Activated naive CD4-positive, alpha-beta T cell treated with anti-CD3 and anti-CD28 coated beads, Interleukin-2, amount 50 U/mL, for 72 hours (primary cell): ENCODE data around the gene FER. TPM values are rescaled to one million over a fixed set of nuclear protein-coding genes. Genes with fewer than 3 reads are reported as not detected.

ENCODE experiments used
- ATAC-seq, 2 donors: fragments of 150-1000 bp; cut with Tn5 transposase; 2 replicates each; pipeline ENCODE4 v1.10.0; 2021; ENCODE audit warnings: mild to moderate bottlenecking in 2 of 2, moderate library complexity in 2 of 2
- DNase-seq, 2 donors: peaks; one replicate each; pipeline ENCODE4 v3.0.0; 2021 to 2022; ENCODE audit warnings: low spot score in 2 of 2
- H3K27ac Mint-ChIP-seq, 2 donors: one replicate each; pipeline ENCODE4 v1.8.0; 2022; ENCODE audit warnings: mild to moderate bottlenecking in 2 of 2, mixed read lengths in 2 of 2
- H3K36me3 Mint-ChIP-seq, 2 donors: one replicate each; pipeline ENCODE4 v1.8.0; 2022; ENCODE audit warnings: mixed read lengths in 2 of 2
- H3K9me3 Mint-ChIP-seq, 2 donors: one replicate each; pipeline ENCODE4 v1.8.0; 2022; ENCODE audit warnings: mixed read lengths in 2 of 2
- total RNA-seq, 2 donors: library from RNA; stranded (reverse); gene quantifications; one replicate each; pipeline ENCODE4 v1.2.3, GENCODE V29; 2022

FER gene
- total RNA-seq, 2 donors from 2014 or later, result 7.8 to 9.8 TPM

DNA sequence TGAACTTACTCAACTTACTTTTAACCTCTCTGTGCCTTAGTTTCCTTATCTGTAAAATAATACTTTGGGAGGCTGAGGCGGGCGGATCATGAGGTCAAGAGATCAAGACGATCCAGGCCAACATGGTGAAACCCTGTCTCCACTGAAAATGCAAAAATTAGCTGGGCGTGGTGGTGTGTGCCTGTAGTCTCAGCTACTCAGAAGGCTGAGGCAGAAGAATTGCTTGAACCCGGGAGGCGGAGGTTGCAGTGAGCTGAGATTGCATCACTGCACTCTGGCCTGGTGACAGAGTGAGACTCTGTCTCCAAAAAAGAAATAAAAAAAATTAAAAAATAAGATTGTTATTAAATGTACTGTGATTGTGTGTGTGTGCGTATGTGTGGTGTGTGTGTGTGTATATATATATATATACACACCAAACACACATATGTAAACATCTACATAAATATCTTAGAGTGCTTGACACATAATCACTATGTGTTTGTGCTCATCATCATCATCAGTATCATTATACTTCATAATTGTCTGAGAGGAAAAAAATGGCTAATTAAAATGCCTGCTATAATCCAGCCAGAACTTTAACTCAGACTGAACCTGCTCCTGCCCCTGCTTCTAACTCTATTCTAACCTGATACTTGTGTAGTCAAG is 312.8 kb downstream of the FER start:
- ATAC-seq (no peak), DNase-seq (no peak)
- no peaks in the 10 kb centered on the region for H3K36me3 Mint-ChIP-seq
- H3K9me3 Mint-ChIP-seq, result no peaks in the 10 kb centered on the region
- no peak overlapping the region for H3K27ac Mint-ChIP-seq

DNA sequence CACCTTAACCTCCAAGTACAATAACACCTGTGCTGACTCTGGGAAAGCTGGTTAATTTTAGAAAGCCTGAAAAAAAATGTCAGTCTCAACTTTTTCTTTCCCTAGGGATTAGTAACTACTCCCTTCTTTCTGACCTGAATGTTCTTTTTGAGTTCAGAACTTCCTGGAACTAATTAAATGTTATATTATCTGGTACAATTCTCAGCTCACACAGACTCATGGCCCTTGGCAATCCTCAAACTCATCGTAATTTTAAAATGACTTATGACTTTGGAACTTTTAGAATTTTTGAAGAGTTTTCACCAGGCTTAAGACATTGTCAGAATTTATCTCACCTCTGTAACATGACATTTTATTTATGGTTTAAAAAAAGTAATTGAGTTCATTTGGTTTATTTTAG is 315.0 kb downstream of the FER start:
- Mint-ChIP-seq H3K36me3 (no peaks in the 10 kb centered on the region), H3K27ac (no peak overlapping the region), H3K9me3 (no peaks in the 10 kb centered on the region)
- no peak for ATAC-seq
- no peak for DNase-seq

DNA sequence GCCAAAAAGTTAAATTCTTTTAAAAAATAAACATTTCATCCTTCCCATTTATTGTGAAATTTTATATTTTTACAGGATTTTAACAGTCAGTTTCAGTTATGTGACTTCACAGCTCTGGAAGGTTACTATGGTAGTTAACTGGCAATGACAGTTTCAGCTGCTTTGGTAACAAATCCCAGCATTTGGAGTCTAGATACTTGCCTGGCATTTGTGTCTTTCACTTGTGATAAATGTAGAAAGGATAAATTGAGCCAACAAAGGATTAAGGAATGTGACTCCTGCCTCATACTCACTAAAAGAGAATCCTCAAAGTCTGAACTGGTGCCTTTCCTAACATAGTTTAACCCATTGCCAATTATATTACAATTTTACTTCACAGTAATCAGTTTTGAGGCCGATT is 315.5 kb downstream of the FER start:
- Mint-ChIP-seq H3K27ac (no peak overlapping the region), H3K36me3 (no peaks in the 10 kb centered on the region), H3K9me3 (no peaks in the 10 kb centered on the region)
- no peak for DNase-seq
- ATAC-seq, result no peak

- DNase-seq (no peak), ATAC-seq (no peak)
- H3K27ac Mint-ChIP-seq, result no peak overlapping the region
- no peaks in the 10 kb centered on the region for H3K9me3 Mint-ChIP-seq
- no peaks in the 10 kb centered on the region for H3K36me3 Mint-ChIP-seq
Observed at GRCh38 chr5:109076741-109077140, 329.0 kb downstream of the FER start.

GRCh38 chr5:109078448-109078847 is 330.8 kb downstream of the FER start:
- no peaks in the 10 kb centered on the region for H3K36me3 Mint-ChIP-seq
- no peak overlapping the region for H3K27ac Mint-ChIP-seq
- no peaks in the 10 kb centered on the region for H3K9me3 Mint-ChIP-seq
- ATAC-seq, result no peak
- DNase-seq, result no peak

GRCh38 chr5:109080481-109080880 is 332.8 kb downstream of the FER start:
- no peak overlapping the region for H3K27ac Mint-ChIP-seq
- ATAC-seq (no peak), DNase-seq (no peak)
- H3K9me3 Mint-ChIP-seq, result no peaks in the 10 kb centered on the region
- H3K36me3 Mint-ChIP-seq, result no peaks in the 10 kb centered on the region

- Mint-ChIP-seq H3K9me3 (no peaks in the 10 kb centered on the region), H3K27ac (no peak overlapping the region), H3K36me3 (no peaks in the 10 kb centered on the region)
- ATAC-seq (no peak), DNase-seq (no peak)
Observed at GRCh38 chr5:109080896-109081295, 333.2 kb downstream of the FER start.

- Mint-ChIP-seq H3K9me3 (no peaks in the 10 kb centered on the region), H3K27ac (no peak overlapping the region), H3K36me3 (no peaks in the 10 kb centered on the region)
- ATAC-seq (no peak), DNase-seq (no peak)
Observed at GRCh38 chr5:109083937-109084336, 336.2 kb downstream of the FER start.

DNA sequence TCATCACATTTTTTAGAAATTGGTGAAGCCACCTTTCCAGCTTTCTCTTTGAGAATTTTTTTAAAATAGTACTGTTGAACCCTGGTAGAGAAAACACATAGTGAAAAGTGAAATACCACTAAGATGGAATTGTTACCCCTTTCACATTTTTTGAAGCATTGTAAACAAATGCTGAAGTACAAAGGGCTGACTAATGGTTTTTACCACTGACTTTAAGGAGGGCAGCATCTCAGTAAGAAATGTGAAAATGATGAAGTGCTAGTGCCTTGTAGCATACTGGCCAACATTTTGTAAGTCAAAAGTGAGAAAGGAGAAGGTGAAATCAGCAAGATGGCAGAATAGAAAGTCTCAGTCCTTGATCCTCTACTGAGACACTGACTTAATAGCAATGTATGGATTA is 341.5 kb downstream of the FER start:
- peaks cover 0 to 6% of the 10 kb centered on the region in 2 donors for H3K36me3 Mint-ChIP-seq
- DNase-seq (no peak), ATAC-seq (no peak)
- peaks cover 0 to 6% of the 10 kb centered on the region in 2 donors for H3K9me3 Mint-ChIP-seq
- no peak overlapping the region for H3K27ac Mint-ChIP-seq

GRCh38 chr5:109099081-109099480 is 351.4 kb downstream of the FER start:
- DNase-seq, result no peak
- ATAC-seq, result no peak
- no peaks in the 10 kb centered on the region for H3K9me3 Mint-ChIP-seq
- H3K36me3 Mint-ChIP-seq, result no peaks in the 10 kb centered on the region
- H3K27ac Mint-ChIP-seq, result no peak overlapping the region

- no peaks in the 10 kb centered on the region for H3K9me3 Mint-ChIP-seq
- DNase-seq, result no peak
- no peak overlapping the region for H3K27ac Mint-ChIP-seq
- ATAC-seq, result no peak
- no peaks in the 10 kb centered on the region for H3K36me3 Mint-ChIP-seq
Observed at GRCh38 chr5:109100971-109101370, 353.3 kb downstream of the FER start.

GRCh38 chr5:109102096-109102690 is 354.5 kb downstream of the FER start:
- ATAC-seq, result no peak
- Mint-ChIP-seq H3K36me3 (no peaks in the 10 kb centered on the region), H3K9me3 (no peaks in the 10 kb centered on the region), H3K27ac (no peak overlapping the region)
- no peak for DNase-seq

- no peak overlapping the region for H3K27ac Mint-ChIP-seq
- ATAC-seq (no peak), DNase-seq (no peak)
- no peaks in the 10 kb centered on the region for H3K36me3 Mint-ChIP-seq
- peaks cover 0 to 4% of the 10 kb centered on the region in 2 donors for H3K9me3 Mint-ChIP-seq
Observed at GRCh38 chr5:109105631-109106267, 358.1 kb downstream of the FER start.

GRCh38 chr5:109111680-109112079 is 364.0 kb downstream of the FER start:
- Mint-ChIP-seq H3K36me3 (no peaks in the 10 kb centered on the region), H3K9me3 (peaks cover 0 to 4% of the 10 kb centered on the region in 2 donors), H3K27ac (no peak overlapping the region)
- DNase-seq (no peak), ATAC-seq (no peak)

DNA sequence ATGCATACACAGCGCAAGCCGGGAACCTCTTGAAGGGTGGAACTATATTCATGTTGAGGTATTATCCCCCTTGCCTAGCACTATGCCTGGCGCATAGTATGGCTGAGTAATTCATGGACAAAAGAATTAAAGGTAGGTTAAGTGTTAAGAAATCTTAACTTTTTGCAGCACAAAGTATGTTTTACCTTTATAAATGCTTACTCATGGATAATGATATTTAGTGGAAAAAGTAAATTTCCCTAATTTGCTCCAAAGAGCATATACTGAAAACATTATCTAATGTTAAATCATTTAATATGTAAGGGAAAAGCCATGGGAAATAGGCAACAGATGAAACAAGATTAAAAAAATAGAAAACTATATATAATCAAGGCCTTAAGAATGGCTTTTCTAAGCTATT is 365.9 kb downstream of the FER start:
- Mint-ChIP-seq H3K27ac (no peak overlapping the region), H3K36me3 (no peaks in the 10 kb centered on the region), H3K9me3 (peaks cover 0 to 4% of the 10 kb centered on the region in 2 donors)
- DNase-seq (no peak), ATAC-seq (no peak)

GRCh38 chr5:109121225-109121624 is 373.5 kb downstream of the FER start:
- Mint-ChIP-seq H3K36me3 (peaks cover 0 to 7% of the 10 kb centered on the region in 2 donors), H3K9me3 (peaks cover 0 to 13% of the 10 kb centered on the region in 2 donors), H3K27ac (no peak overlapping the region)
- ATAC-seq (no peak), DNase-seq (no peak)

DNA sequence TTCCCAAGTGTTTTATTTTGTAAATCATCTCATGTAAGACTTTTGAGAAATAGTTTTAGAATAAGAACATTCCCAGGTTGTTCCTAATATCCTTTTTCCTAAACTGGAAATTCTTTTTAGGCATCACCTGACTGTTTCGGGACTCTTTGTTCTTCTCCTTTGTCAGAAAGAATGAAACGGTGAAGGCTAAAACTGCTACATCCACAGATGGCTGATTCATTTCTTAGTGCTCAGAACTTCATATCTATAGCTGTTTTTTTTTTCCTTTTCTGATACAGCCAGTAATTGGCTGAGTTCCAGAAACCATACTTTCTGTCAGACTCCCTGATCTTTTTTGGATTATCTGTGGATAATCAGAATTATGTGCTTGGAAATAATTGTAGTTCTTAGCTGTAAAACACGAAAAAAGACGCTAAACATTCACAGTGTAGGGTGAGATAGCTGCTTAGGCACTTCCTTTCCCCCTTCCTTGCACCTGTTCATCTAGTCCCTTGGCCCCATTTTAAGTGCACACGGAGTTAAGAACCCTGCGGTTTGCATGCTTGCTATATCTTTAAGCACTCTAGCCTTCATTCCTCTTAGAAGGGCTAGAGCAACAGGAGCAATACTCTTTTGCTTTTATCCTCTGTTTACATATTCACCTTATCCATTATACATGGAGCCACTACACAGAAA is 378.2 kb downstream of the FER start:
- DNase-seq (no peak), ATAC-seq (no peak)
- Mint-ChIP-seq H3K27ac (no peak overlapping the region), H3K9me3 (peaks cover 0 to 7% of the 10 kb centered on the region in 2 donors), H3K36me3 (no peaks in the 10 kb centered on the region)
